ENCODE results near the gene NUDT13.
"Not testable (repeated sequence)": the region's sequence is repeated elsewhere in the genome, so short reads cannot be mapped to it uniquely, and the experiment has no call there.

The NUDT13 gene

DNA sequence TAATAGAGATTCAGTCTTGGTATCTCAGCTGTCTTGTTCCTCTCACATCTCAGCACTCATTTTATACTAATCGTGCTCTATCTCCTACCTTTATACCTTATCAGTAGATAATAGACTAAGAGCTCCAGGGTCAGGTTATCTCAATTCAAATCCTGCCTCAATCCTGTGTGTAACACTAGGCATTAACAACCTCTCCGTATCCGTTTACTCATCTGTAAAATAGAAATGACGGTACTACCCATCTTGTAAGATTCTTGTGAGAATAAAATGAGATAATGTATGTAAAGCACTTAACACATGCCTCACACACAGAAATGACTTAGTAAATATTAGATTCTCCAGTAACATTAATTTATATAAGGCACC lies 13.0 kb upstream of the NUDT13 start:
- DNase-seq (ENCODE audit: extremely low read depth in 1 of 2, low read depth in 1 of 2) = no peak

DNA sequence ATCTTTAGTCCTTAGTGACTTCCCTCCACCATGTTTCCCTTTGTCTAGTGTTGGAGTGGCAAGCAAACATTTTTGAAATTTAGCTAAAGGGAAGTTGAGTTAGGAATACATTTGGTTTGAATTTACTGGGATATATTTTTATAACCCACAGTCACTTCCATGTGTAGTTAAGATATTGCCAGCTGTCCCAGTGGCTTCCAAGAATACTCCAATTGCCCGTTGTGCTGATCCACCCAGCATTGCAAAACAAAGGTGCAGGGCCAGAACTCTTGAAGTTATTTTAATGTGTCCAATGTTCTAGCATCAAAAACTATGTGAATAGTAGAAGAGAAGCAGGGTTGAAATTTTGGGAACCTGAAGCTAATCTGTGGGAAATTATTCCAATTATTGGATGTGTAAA lies 11.1 kb upstream of the NUDT13 start:
- DNase-seq (ENCODE audit: extremely low read depth in 1 of 2, low read depth in 1 of 2) = no peak

DNA sequence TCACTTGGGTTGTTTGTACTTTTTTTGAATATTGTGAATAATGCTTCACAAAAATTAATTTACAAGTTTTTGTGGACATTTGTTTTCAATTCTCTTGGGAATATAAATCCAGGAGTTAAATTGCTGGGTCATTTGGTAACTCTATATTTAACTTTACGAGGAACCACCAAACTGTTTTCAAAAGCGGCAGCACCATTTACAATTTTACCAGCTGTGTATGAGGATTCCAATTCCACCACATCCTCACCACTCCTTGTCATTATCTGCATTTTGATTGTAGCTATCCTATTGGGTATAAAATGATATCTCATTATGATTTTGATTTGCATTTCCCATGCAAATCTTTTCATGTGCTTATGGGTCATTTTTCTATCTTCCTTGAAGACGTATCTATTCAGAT lies 4.0 kb upstream of the NUDT13 start:
- no peak for DNase-seq (ENCODE audit: extremely low read depth in 1 of 2, low read depth in 1 of 2)

DNA sequence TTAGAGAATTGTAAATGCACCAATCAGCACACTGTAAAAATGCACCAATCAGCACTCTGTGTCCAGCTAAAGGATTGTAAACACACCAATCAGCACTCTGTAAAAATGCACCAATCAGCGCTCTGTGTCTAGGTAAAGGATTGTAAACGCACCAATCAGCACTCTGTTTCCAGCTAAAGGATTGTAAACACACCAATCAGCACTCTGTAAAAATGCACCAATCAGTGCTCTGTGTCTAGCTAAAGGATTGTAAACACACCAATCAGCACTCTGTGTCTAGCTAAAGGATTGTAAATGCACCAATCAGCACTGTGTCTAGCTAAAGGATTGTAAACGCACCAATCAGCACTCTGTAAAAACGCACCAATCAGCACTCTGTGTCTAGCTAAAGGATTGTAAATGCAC lies 1.0 kb upstream of the NUDT13 start:
- DNase-seq (ENCODE audit: extremely low read depth in 1 of 2, low read depth in 1 of 2) = not testable (repeated sequence)

DNA sequence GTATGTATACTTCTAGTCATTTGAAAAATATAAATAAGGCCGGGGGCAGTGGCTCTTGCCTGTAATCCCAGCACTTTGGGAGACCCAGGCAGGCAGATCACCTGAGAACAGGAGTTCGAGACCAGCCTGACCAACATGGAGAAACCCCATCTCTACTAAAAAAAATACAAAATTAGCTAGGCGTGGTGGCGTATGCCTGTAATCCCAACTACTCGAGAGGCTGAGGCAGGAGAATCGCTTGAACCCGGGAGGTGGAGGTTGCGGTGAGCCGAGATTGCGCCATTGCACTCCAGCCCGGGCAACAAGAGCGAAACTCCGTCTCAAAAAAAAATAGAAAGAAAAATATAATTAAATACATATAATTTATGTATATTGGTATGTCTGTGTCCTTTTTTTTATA lies 1.8 kb downstream of the NUDT13 start:
- not testable (repeated sequence) for DNase-seq (ENCODE audit: extremely low read depth in 1 of 2, low read depth in 1 of 2)

DNA sequence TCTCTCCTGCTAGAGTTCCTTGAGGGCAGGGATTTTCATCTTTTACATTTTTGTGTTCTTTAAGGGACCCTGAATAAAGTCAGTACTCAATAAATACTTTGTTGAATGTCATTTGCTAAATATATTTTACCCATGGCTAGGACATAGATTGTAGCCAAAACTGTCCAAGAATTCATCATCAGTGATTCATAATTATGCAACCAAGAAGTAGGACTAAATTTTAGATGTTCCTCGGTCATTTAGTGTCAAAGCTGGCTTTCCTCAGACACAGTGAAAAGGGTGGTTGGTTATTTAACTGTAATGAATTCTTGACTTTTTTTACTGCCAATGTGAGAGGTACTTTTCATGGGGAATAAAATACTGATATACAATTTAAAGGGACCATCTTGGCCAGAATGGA lies 3.3 kb downstream of the NUDT13 start:
- DNase-seq (ENCODE audit: extremely low read depth in 1 of 2, low read depth in 1 of 2) = no peak

DNA sequence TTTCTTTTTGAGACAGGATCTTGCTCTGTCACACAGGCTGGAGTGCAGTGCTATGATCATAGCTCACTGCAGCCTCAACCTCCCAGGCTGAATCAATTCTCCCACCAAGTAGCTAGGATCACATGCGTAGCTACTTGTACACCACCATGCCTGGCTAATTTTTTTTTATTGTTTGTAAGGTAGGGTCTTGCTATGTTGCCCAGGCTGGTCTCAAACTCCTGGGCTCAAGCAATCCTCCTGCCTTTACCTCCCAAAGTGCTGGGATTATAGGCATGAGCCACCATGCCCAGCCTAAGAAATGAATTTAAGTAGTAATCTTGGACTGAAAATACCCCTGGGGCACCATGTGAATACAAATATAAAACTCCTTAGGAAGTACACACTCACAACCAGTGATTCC lies 5.8 kb downstream of the NUDT13 start:
- DNase-seq (ENCODE audit: extremely low read depth in 1 of 2, low read depth in 1 of 2) = no peak

DNA sequence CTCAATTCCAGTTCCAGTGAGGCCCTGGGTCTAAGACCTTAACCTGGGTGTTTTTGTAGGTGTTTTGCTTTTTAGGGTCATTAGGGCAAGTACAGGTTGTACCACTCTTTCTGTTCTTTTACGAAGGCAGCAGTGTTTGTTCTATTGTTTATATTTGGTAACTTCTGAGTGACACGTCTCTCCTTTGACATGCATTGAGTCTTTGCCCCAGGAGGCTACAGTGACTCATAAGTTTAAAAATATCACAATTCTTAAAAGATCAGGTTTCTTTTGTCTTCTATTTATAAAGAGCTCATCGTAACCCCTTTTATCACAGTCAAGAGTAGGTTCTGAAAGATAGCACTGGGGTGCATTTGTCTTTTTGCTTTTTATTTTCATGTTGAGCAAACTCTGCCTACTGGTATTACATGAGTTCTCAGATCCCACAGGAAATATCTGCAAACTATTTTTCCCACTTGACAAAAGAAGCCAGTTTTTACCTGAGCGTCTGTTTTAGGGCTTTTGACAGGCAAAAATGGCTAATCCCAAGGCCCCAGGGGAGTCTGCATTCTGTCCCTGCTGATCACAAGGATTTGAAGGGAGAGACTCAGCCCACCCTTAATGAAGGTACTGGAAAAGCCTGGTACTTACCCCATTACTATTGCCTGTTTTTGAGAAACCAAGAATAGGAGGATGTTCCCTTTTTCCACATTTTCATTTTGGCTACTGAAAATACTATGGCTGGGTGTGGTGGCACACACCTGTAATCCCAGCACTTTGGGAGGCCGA lies 7.9 kb downstream of the NUDT13 start:
- no peak for DNase-seq (ENCODE audit: extremely low read depth in 1 of 2, low read depth in 1 of 2)

DNA sequence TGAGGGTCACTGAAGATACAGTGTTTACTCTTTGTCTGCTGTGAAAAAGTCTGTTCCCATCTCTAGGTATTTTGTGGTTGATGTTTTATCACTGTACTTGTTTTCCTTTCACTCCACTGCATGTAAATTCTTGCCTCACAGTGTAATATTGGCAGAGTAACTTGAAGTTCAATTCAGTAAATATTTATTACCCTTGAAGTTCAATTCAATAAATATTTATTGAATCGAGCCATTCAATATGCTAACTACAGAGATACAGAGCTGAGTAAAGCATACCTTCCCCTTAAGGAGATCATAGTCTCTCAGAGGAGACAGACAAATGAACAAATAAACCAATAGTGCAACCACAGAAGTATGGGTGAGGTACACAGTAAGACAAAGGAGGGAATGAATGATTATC lies 9.2 kb downstream of the NUDT13 start:
- no peak for DNase-seq (ENCODE audit: extremely low read depth in 1 of 2, low read depth in 1 of 2)

DNA sequence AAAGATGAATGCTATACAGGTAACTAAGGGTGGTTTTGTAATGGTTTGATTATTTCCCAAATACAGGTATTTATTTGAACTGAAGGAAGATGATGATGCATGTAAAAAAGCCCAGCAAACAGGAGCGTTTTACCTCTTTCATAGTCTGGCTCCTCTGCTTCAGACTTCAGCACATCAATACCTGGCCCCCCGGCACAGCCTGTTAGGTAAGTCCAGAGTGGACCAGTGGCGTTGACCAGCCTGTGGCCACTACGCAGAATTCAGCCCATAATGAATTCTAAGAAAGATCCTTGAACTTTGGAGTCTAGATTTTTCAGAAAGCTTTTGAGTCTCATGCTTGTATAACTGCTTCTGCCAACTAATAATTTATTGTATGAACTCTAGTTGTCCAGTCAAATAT lies 9.7 kb downstream of the NUDT13 start:
- DNase-seq (ENCODE audit: extremely low read depth in 1 of 2, low read depth in 1 of 2) = no peak

DNA sequence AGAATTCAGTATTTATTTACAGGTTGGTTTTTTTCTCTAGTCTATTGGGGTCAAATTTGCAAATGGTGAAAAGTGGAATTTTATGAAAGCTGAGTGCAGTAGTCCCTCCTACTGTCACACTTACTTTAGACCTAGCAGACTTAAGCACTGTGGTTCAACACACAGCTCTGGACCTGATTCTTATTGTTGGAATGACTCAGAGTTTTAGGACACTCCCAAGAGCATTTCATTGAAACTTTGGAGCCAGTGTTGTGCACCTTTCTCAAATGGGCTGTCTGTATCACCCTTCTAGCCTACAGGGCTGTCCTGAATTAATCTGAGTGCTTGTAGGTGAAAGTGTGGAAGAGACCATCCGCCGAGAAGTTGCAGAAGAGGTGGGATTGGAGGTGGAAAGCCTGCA lies 16.1 kb downstream of the NUDT13 start:
- DNase-seq (ENCODE audit: extremely low read depth in 1 of 2, low read depth in 1 of 2) = no peak

DNA sequence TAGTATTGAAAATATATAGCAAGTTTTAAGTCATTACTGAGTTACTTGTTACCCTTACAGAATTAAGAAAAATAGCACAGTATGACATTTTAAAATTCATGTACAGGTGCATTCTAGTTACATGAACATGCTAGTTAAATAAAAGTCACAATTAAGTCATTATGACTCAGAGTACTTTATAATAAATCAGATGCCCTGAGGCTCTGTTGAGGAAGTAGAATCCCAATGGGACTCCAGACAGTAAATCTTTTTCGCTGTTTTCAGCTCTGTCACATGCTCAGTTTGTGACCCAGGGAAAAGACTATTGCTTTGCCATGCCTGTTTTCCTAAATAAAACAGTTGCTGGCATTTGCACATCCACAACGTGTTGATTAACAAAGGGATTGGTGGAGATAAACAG lies 21.0 kb downstream of the NUDT13 start:
- no peak for DNase-seq (ENCODE audit: extremely low read depth in 1 of 2, low read depth in 1 of 2)

DNA sequence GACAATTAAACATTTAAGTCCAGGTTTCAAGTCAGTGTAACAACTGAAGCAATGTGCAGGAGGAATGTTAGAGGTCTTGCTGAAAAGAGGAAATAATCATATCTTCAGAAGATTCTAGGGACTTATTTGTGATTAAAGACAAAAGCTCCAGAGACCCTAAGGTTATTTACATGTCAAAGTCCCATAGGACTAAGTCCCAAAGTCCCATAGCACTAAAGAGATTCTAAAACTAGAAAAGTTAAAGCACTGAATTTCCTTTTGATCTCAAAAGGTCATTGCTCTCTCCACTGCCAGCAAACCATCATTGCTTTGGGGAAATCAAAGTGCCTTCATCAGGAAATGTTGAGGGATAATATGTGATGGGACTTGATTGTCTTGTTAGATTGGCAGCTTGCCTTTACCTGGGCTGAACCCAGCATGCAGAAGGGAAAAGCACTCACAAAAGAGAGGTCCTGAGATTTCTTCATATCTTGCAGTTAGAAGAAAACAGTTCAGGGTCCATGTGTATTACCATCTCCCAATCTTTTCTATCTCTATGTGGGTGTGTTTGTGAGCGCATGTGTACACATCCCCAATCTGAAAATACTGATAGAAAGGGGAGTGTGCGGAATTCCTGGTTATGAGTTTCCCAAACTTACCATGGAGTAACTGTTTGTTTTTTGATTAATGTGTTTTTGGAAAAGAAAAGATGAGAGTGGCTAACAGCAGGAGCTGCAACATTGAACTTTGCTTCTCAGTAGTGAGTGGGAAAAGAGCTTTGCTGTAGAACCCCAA lies 21.8 kb downstream of the NUDT13 start:
- DNase-seq (ENCODE audit: extremely low read depth in 1 of 2, low read depth in 1 of 2) = no peak

DNA sequence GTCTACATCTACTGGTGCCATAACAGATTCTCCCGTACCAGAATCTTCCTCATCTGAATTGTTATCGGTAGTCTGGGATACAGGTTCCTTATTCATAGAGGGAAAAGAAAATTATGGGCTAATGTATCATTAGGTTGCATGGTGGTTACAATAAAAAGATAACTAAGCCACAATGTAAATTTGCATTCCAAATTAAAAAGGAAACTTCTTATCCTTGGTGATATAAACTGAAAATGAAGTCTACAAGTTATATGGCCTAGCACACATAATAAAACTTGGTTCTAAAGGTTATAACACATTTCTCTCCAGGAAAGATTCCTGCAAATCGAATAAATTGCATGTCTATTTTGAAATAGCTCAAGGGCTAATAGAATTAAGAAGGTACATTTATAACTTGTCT lies 24.5 kb downstream of the NUDT13 start:
- DNase-seq (ENCODE audit: extremely low read depth in 1 of 2, low read depth in 1 of 2) = no peak

DNA sequence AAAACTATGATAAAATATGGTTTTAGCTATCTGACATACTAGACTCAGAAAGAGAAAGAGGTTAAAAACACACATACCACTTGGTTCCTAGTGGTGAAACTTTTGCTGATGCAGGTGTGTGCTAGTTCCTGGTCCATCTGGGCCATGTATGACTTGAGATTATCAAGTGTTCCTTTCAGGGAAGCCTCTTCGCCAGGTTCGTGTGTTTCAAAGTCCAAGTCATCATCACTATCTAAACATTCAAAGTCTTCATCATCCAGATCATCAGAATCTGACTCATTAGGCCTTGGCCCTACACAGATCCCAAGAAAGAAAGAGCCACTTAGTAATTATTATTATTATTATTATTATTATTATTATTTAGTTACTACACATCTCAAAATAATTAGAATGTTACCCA lies 26.4 kb downstream of the NUDT13 start:
- no peak for DNase-seq (ENCODE audit: extremely low read depth in 1 of 2, low read depth in 1 of 2)

DNA sequence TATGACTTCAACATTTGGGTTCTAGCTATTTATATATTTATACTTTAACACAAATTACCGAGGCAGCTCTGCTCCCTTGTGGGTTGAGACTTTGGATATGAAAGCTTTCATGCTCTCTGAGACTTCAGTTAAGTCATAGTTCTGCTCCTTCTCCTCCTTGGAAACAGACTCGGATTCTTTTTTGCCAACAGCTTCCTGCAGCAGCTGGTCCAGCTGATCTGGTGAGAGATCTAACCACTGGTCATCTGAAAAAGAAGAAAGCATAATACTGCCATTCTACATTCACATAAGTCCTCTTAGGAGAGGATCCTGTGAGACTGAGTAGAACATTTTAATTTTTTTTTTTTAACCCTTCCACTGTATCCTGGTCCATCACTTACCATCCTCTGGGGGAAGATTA lies 29.0 kb downstream of the NUDT13 start:
- no peak for DNase-seq (ENCODE audit: extremely low read depth in 1 of 2, low read depth in 1 of 2)

DNA sequence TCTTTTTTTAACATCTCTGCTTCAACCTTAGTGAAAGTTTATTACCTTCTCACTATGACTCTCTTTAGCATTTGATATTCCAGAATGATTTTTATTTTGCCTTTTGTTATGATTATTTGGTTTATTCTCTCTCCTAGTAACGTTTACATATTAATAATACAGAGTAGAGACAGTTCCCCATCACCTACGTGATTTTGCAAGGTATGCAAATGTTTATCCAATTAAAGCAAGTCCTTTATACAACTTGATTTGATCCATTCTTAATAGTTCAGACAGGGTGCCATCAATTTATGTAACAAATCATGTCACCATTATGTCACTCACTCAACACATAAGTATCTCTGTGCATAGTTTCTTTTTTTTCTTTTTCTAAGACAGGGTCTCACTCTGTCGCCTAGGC lies 31.3 kb downstream of the NUDT13 start:
- no peak for DNase-seq (ENCODE audit: extremely low read depth in 1 of 2, low read depth in 1 of 2)

DNA sequence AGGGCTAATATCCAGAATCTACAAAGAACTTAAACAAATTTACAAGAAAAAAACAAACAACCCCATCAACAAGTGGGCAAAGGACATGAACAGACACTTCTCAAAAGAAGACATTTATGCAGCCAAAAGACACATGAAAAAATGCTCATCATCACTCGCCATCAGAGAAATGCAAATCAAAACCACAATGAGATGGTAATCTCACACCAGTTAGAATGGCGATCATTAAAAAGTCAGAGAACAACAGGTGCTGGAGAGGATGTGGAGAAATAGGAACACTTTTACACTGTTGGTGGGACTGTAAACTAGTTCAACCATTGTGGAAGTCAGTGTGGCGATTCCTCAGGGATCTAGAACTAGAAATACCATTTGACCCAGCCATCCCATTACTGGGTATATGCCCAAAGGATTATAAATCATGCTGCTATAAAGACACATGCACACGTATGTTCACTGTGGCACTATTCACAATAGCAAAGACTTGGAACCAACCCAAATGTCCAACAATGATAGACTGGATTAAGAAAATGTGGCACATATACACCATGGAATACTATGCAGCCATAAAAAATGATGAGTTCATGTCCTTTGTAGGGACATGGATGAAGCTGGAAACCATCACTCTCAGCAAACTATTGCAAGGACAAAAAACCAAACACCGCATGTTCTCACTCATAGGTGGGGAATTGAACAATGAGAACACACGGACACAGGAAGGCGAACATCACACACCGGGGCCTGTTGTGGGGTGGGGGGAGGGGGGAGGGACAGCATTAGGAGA lies 40.6 kb downstream of the NUDT13 start:
- DNase-seq (ENCODE audit: extremely low read depth in 1 of 2, low read depth in 1 of 2) = not testable (repeated sequence)

DNA sequence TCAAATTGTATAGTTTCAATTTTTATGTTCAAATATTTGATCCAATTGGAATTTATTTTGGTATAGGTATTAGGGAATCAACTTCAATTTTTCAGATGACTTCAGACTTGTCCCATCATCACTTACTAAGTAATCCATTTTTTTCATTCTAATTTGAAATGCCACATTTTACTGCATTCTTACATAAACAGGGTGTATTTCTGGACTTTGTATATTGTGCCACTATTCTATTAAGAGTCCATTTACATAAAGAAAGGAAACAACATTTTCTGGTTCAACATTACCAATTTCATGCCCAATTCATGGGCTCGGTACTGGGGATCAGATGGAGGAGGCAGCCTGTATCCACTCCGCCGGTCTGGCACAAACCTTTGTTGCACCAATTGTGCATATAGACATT lies 41.8 kb downstream of the NUDT13 start:
- DNase-seq (ENCODE audit: extremely low read depth in 1 of 2, low read depth in 1 of 2) = no peak

DNA sequence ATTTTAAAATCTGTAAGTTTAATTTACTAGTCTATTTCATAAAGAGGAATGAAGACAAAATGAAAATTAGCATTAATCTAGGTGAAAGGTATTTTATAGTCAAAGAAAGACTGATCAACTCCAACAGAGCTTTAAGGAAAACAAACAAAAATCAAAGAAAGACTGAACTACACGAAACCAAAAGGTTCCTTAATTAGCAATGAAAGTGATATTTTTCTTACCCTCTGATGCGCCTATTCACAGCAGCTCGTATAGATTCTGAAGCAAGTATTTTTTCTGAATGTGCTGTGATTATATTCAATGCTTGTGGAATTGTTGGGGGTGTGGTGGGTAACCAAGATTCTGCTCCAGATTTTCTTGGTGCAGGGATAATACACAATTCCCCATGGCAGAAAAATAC lies 45.8 kb downstream of the NUDT13 start:
- DNase-seq (ENCODE audit: extremely low read depth in 1 of 2, low read depth in 1 of 2) = no peak

DNA sequence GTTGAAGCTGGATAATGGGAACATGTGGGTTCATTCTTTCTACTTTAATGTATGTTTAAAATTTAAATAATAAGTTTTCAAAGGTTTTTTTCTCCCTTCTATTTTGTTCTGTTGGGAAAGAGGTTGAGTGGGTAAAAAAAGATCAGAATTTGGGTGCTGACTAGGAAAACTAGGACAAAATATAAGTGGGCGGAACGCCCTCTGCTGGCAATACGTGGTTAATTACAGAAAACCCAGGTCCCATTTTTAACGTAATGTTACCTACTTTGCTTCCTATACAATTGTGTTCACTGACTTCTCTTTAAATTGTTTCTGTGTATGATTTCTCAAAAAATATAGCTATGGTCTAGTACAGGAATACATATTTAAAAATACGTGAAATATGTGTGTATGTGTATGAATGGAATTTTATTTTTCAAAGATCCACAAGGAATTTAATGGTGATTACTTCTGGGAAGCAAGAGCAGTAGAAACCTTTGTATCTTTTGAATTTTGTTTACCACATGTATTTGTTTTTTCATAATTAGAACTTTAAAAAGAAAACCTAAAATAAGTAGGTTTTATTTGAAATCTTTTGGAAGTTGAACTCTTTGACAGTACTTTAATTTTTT lies 48.9 kb downstream of the NUDT13 start:
- peak; percentile 15 to 32 for DNase-seq (ENCODE audit: extremely low read depth in 1 of 2, low read depth in 1 of 2)
